CD4-positive, alpha-beta memory T cell (primary cell): ENCODE results near the gene MXD4. TPM values are rescaled to one million over a fixed set of nuclear protein-coding genes. Genes with fewer than 3 reads are reported as not detected.

ENCODE experiments used
- CTCF ChIA-PET: fragments of 350-600 bp; sonication (Branson Sonifier 250); formaldehyde crosslinking; loops from one replicate; lab custom pipeline; 2021; ENCODE audit warnings: inconsistent platforms; ENCODE audit not compliant: partially characterized antibody; lab: Charles Lee
- POLR2A ChIA-PET: fragments of 350-600 bp; sonication (Branson Sonifier 250); formaldehyde crosslinking; loops from one replicate; lab custom pipeline; 2021; ENCODE audit not compliant: partially characterized antibody; lab: Charles Lee
- DNase-seq, 5 donors: peaks; one replicate each; pipeline versions ENCODE4 v3.0.0 to v3.0.0-alpha.2; 2020 to 2022; ENCODE audit warnings: mixed read lengths in 1 of 5
- H3K27ac ChIP-seq: one replicate; pipeline ENCODE4 v1.7.0; 2013; ENCODE audit warnings: low read depth, low read length
- H3K27me3 ChIP-seq: 2 replicates; pipeline ENCODE4 v1.7.0; 2013; ENCODE audit warnings: mild to moderate bottlenecking, low read length, moderate library complexity; ENCODE audit not compliant: insufficient read depth
- H3K36me3 ChIP-seq: 2 replicates; pipeline ENCODE4 v1.7.0; 2013; ENCODE audit warnings: mild to moderate bottlenecking, low read length, moderate library complexity; ENCODE audit not compliant: insufficient read depth
- H3K4me1 ChIP-seq: 2 replicates; pipeline ENCODE4 v1.7.0; 2013; ENCODE audit warnings: mild to moderate bottlenecking, low read length, moderate library complexity; ENCODE audit not compliant: insufficient read depth
- H3K4me3 ChIP-seq, 2 donors: one replicate each; pipeline ENCODE4 v1.7.0; 2013; ENCODE audit warnings: low read length in 2 of 2, mild to moderate bottlenecking in 1 of 2
- H3K9me3 ChIP-seq, 2 donors: one replicate each; pipeline ENCODE4 v1.7.0; 2013; ENCODE audit warnings: low read length in 2 of 2, control low read depth in 1 of 2; ENCODE audit not compliant: control insufficient read depth in 1 of 2
- H3K27ac Mint-ChIP-seq, 7 donors: one replicate each; pipeline ENCODE4 v1.8.0; 2020 to 2021; ENCODE audit warnings: mixed read lengths in 7 of 7, mild to moderate bottlenecking in 6 of 7, inconsistent platforms in 3 of 7, moderate library complexity in 3 of 7
- H3K27me3 Mint-ChIP-seq, 2 donors: one replicate each; pipeline ENCODE4 v1.8.0; 2020 to 2021; ENCODE audit warnings: mixed read lengths in 2 of 2
- H3K36me3 Mint-ChIP-seq, 2 donors: one replicate each; pipeline ENCODE4 v1.8.0; 2020 to 2021; ENCODE audit warnings: mixed read lengths in 2 of 2, inconsistent platforms in 1 of 2, mild to moderate bottlenecking in 1 of 2
- H3K4me1 Mint-ChIP-seq, 4 donors: one replicate each; pipeline ENCODE4 v1.8.0; 2020 to 2021; ENCODE audit warnings: mixed read lengths in 4 of 4, mild to moderate bottlenecking in 1 of 4
- H3K4me3 Mint-ChIP-seq, 8 donors: one replicate each; pipeline ENCODE4 v1.8.0; 2020 to 2021; ENCODE audit warnings: mixed read lengths in 8 of 8, mild to moderate bottlenecking in 7 of 8, moderate library complexity in 6 of 8, inconsistent platforms in 3 of 8
- H3K9me3 Mint-ChIP-seq, 8 donors: one replicate each; pipeline ENCODE4 v1.8.0; 2020 to 2021; ENCODE audit warnings: mixed read lengths in 8 of 8, mild to moderate bottlenecking in 5 of 8, inconsistent platforms in 3 of 8, moderate library complexity in 1 of 8
- intact Hi-C: fragments of 100-400 bp; cut with micrococcal nuclease; formaldehyde crosslinking; loops from one replicate; pipeline ENCODE4 v1.15.1; 2023
- polyA plus RNA-seq, 2 donors: library from polyadenylated mRNA; unstranded; fragments of 300-500 nt; fragmentation: Illumina TruSeq; gene quantifications; one replicate each; pipeline ENCODE4 v1.2.3, GENCODE V29; 2021
- total RNA-seq, 2 experiments: library from RNA; stranded (reverse); gene quantifications; one replicate each; pipeline ENCODE4 v1.2.3, GENCODE V29; 2021

The MXD4 gene
- total and polyA plus RNA-seq, 4 experiments from 2014 or later: 31.9 to 67.5 (median 57.7) TPM

- Histone ChIP-seq H3K27me3 (no peaks in the 10 kb centered on the region), H3K9me3 (no peaks in the 10 kb centered on the region), H3K4me3 (no peak overlapping the region), H3K36me3 (no peaks in the 10 kb centered on the region), H3K27ac (no peak overlapping the region), H3K4me1 (peaks cover 56% of the 10 kb centered on the region)
- DNase-seq: no peak
- intact Hi-C loops: loop anchor here (10.0 kb wide), 1 partner anchor 63 kb away; no protein-coding TSS in a partner anchor
- Mint-ChIP-seq H3K4me3 (no peak overlapping the region), H3K27ac (peak overlapping the region in 5 of 7 donors; percentile 61 to 83 (median 77)), H3K9me3 (no peaks in the 10 kb centered on the region), H3K36me3 (peaks cover 0 to 5% of the 10 kb centered on the region in 2 donors), H3K27me3 (no peaks in the 10 kb centered on the region), H3K4me1 (peaks cover 12 to 57% (median 25%) of the 10 kb centered on the region in 4 donors)
- ChIA-PET CTCF (no interaction called here), POLR2A (interaction anchor here (5.4 kb wide), 1 partner anchor 26 kb away, joined by 51 read pairs; the partner anchor contains the start of gene MXD4)
These were observed 26.2 kb upstream of the MXD4 start for GRCh38 chr4:2288051-2288541.

GRCh38 chr4:2287594-2287915, 25.6 kb upstream of the MXD4 start:
- H3K36me3 ChIP-seq: no peaks in the 10 kb centered on the region
- no peaks in the 10 kb centered on the region for H3K27me3 ChIP-seq
- ChIA-PET POLR2A (interaction anchor here (5.4 kb wide), 1 partner anchor 25 kb away, joined by 51 read pairs; the partner anchor contains the start of gene MXD4), CTCF (no interaction called here)
- H3K27ac Mint-ChIP-seq: peak overlapping the region in 3 of 7 donors; percentile 61 to 87 (median 83)
- H3K4me3 Mint-ChIP-seq: no peak overlapping the region
- no peak for DNase-seq
- peaks cover 0 to 5% of the 10 kb centered on the region in 2 donors for H3K36me3 Mint-ChIP-seq
- no peaks in the 10 kb centered on the region for H3K9me3 ChIP-seq
- intact Hi-C loops: loop anchor here (10.0 kb wide), 1 partner anchor 63 kb away; no protein-coding TSS in a partner anchor
- H3K4me1 ChIP-seq: peaks cover 59% of the 10 kb centered on the region
- H3K4me3 ChIP-seq: no peak overlapping the region
- no peaks in the 10 kb centered on the region for H3K27me3 Mint-ChIP-seq
- H3K4me1 Mint-ChIP-seq: peaks cover 12 to 59% (median 24%) of the 10 kb centered on the region in 4 donors
- H3K27ac ChIP-seq: no peak overlapping the region
- H3K9me3 Mint-ChIP-seq: no peaks in the 10 kb centered on the region

GRCh38 chr4:2286904-2287593, 25.1 kb upstream of the MXD4 start:
- no peak overlapping the region for H3K27ac ChIP-seq
- H3K36me3 Mint-ChIP-seq: peaks cover 0 to 8% of the 10 kb centered on the region in 2 donors
- H3K27me3 ChIP-seq: no peaks in the 10 kb centered on the region
- no peaks in the 10 kb centered on the region for H3K9me3 ChIP-seq
- H3K4me1 ChIP-seq: peaks cover 60% of the 10 kb centered on the region
- H3K36me3 ChIP-seq: no peaks in the 10 kb centered on the region
- POLR2A ChIA-PET: interaction anchor here (5.4 kb wide), 1 partner anchor 24 kb away, joined by 51 read pairs; the partner anchor contains the start of gene MXD4
- intact Hi-C loops: loop anchor here (10.0 kb wide), 1 partner anchor 62 kb away; no protein-coding TSS in a partner anchor
- H3K4me3 Mint-ChIP-seq: no peak overlapping the region
- H3K9me3 Mint-ChIP-seq: no peaks in the 10 kb centered on the region
- peak overlapping the region in 5 of 7 donors; percentile 47 to 87 (median 64) for H3K27ac Mint-ChIP-seq
- peaks cover 17 to 59% (median 26%) of the 10 kb centered on the region in 4 donors for H3K4me1 Mint-ChIP-seq
- H3K27me3 Mint-ChIP-seq: no peaks in the 10 kb centered on the region
- DNase-seq: no peak
- no peak overlapping the region for H3K4me3 ChIP-seq
- CTCF ChIA-PET: interaction anchor here (1.3 kb wide), 1 partner anchor 25 kb away, joined by 3 read pairs; no protein-coding TSS in a partner anchor

GRCh38 chr4:2285613-2286381, 23.9 kb upstream of the MXD4 start:
- Mint-ChIP-seq H3K4me1 (peaks cover 24 to 59% (median 33%) of the 10 kb centered on the region in 4 donors), H3K36me3 (peaks cover 0 to 7% of the 10 kb centered on the region in 2 donors), H3K4me3 (no peak overlapping the region), H3K9me3 (peaks cover 0 to 3% (median 0%) of the 10 kb centered on the region in 8 donors), H3K27me3 (no peaks in the 10 kb centered on the region), H3K27ac (peak overlapping the region in 6 of 7 donors; percentile 24 to 73 (median 56))
- no peak overlapping the region for H3K27ac ChIP-seq
- no peaks in the 10 kb centered on the region for H3K9me3 ChIP-seq
- H3K4me1 ChIP-seq: peaks cover 59% of the 10 kb centered on the region
- no peak overlapping the region for H3K4me3 ChIP-seq
- intact Hi-C loops: loop anchor here (10.0 kb wide), 1 partner anchor 61 kb away; no protein-coding TSS in a partner anchor
- POLR2A ChIA-PET: no interaction called here
- no peak for DNase-seq
- no peaks in the 10 kb centered on the region for H3K27me3 ChIP-seq
- CTCF ChIA-PET: interaction anchor here (1.0 to 1.3 kb wide), 2 partner anchors 23 to 131 kb away, joined by 3 read pairs; no protein-coding TSS in a partner anchor
- H3K36me3 ChIP-seq: no peaks in the 10 kb centered on the region

- intact Hi-C loops: loop anchor here (10.0 kb wide), 1 partner anchor 60 kb away; no protein-coding TSS in a partner anchor
- no peak overlapping the region for H3K4me3 ChIP-seq
- H3K36me3 ChIP-seq: no peaks in the 10 kb centered on the region
- ChIA-PET POLR2A (interaction anchor here (1.1 kb wide), 1 partner anchor 23 kb away, joined by 3 read pairs; the partner anchor contains the start of gene MXD4), CTCF (no interaction called here)
- H3K4me1 Mint-ChIP-seq: peaks cover 25 to 56% (median 29%) of the 10 kb centered on the region in 4 donors
- DNase-seq: no peak
- H3K4me1 ChIP-seq: peaks cover 55% of the 10 kb centered on the region
- H3K9me3 ChIP-seq: no peaks in the 10 kb centered on the region
- H3K27ac ChIP-seq: no peak overlapping the region
- peak overlapping the region in 5 of 7 donors; percentile 29 to 88 (median 57) for H3K27ac Mint-ChIP-seq
- no peaks in the 10 kb centered on the region for H3K27me3 Mint-ChIP-seq
- H3K9me3 Mint-ChIP-seq: peaks cover 0 to 3% (median 0%) of the 10 kb centered on the region in 8 donors
- H3K4me3 Mint-ChIP-seq: no peak overlapping the region
- H3K36me3 Mint-ChIP-seq: peaks cover 0 to 6% of the 10 kb centered on the region in 2 donors
- no peaks in the 10 kb centered on the region for H3K27me3 ChIP-seq
These were observed 23.2 kb upstream of the MXD4 start for GRCh38 chr4:2284934-2285612.

- no peaks in the 10 kb centered on the region for H3K27me3 ChIP-seq
- no peak for DNase-seq
- POLR2A ChIA-PET: interaction anchor here (0.8 to 1.1 kb wide), 2 partner anchors 22 to 128 kb away, joined by 3 read pairs; partner anchors contain the start of gene MXD4
- intact Hi-C loops: loop anchor here (10.0 kb wide), 1 partner anchor 60 kb away; no protein-coding TSS in a partner anchor
- no peak overlapping the region for H3K4me3 Mint-ChIP-seq
- no peaks in the 10 kb centered on the region for H3K9me3 ChIP-seq
- H3K36me3 Mint-ChIP-seq: peaks cover 0 to 6% of the 10 kb centered on the region in 2 donors
- no peak overlapping the region for H3K4me3 ChIP-seq
- H3K9me3 Mint-ChIP-seq: peaks cover 0 to 3% (median 0%) of the 10 kb centered on the region in 8 donors
- no peaks in the 10 kb centered on the region for H3K27me3 Mint-ChIP-seq
- H3K36me3 ChIP-seq: no peaks in the 10 kb centered on the region
- H3K4me1 Mint-ChIP-seq: peaks cover 25 to 51% (median 30%) of the 10 kb centered on the region in 4 donors
- CTCF ChIA-PET: no interaction called here
- H3K27ac Mint-ChIP-seq: peak overlapping the region; percentile 29 to 99 (median 55)
- peaks cover 48% of the 10 kb centered on the region for H3K4me1 ChIP-seq
- no peak overlapping the region for H3K27ac ChIP-seq
These were observed 22.4 kb upstream of the MXD4 start for GRCh38 chr4:2284161-2284933.
